HEK293 (cell line): ENCODE results near the gene SENP2.

ENCODE experiments used
- CTCF ChIA-PET: fragments of 350-600 bp; formaldehyde crosslinking; extraction: SDS; loops from one replicate; lab custom pipeline; 2021; ENCODE audit warnings: antibody characterized with exemption; lab: Yijun Ruan, JAX
- POLR2A ChIA-PET: fragments of 300-600 bp; formaldehyde crosslinking; extraction: SDS; loops from one replicate; lab custom pipeline; 2020; ENCODE audit warnings: antibody characterized with exemption, inconsistent platforms; lab: Yijun Ruan, JAX
- H3K27ac ChIP-seq: fragments of 200-500 bp; sonication (Bioruptor generic); 2 replicates; pipeline ENCODE4 v1.5.1; 2014; ENCODE audit warnings: low read depth, low read length, control low read depth, inconsistent platforms; ENCODE audit errors: extremely low read depth
- H3K36me3 ChIP-seq, 2 experiments: fragments of 200-500 bp in 1 of 2; sonication (Bioruptor generic) in 1 of 2; 1 replicate in 1 of 2; 2 replicates in 1 of 2; pipeline ENCODE4 v1.5.1; 2014 to 2017; ENCODE audit warnings: inconsistent platforms in 2 of 2, low read length in 2 of 2; ENCODE audit not compliant: control insufficient read depth in 2 of 2, insufficient read depth in 1 of 2
- H3K4me1 ChIP-seq: fragments of 200-500 bp; sonication (Bioruptor generic); 2 replicates; pipeline ENCODE4 v1.5.1; 2014; ENCODE audit warnings: mild to moderate bottlenecking, low read length, inconsistent platforms; ENCODE audit not compliant: control insufficient read depth, insufficient read depth
- H3K4me3 ChIP-seq: 2 replicates; pipeline ENCODE4 v1.5.1; 2011; ENCODE audit warnings: low read depth, mild to moderate bottlenecking, control low read depth, low read length, moderate library complexity
- H3K9me3 ChIP-seq: fragments of 200-500 bp; sonication (Bioruptor generic); 2 replicates; pipeline ENCODE4 v1.5.1; 2014; ENCODE audit warnings: low read depth, low read length, inconsistent platforms; ENCODE audit not compliant: control insufficient read depth, insufficient read depth
- ELK4 ChIP-seq: IDR thresholded peaks from 2 replicates; pipeline ENCODE4 v1.6.1; 2011; ENCODE audit warnings: mild to moderate bottlenecking, low read depth, low read length, borderline replicate concordance
- HOXA7 ChIP-seq: sonication (generic); formaldehyde crosslinking; IDR thresholded peaks from 2 replicates; pipeline ENCODE4 v1.8.1; 2022; ENCODE audit warnings: missing genetic modification reagents, borderline replicate concordance
- SCRT2 ChIP-seq: fragments of 450-650 bp; formaldehyde crosslinking; IDR thresholded peaks from 2 replicates; pipeline ENCODE4 v1.5.1; 2016; ENCODE audit warnings: missing biosample characterization, missing genetic modification characterization
- ZBTB21 ChIP-seq: fragments of 450-650 bp; formaldehyde crosslinking; IDR thresholded peaks from 2 replicates; pipeline ENCODE4 v1.5.1; 2017; ENCODE audit warnings: missing biosample characterization, missing genetic modification characterization
- ZFHX2 ChIP-seq: fragments of 450-650 bp; formaldehyde crosslinking; conservative IDR thresholded peaks from 2 replicates; pipeline ENCODE4 v1.5.1; 2016; ENCODE audit warnings: missing biosample characterization, missing genetic modification characterization
- ZNF2 ChIP-seq: fragments of 450-650 bp; formaldehyde crosslinking; IDR thresholded peaks from 2 replicates; pipeline ENCODE4 v1.5.1; 2016; ENCODE audit warnings: missing biosample characterization, missing genetic modification characterization
- ZNF248 ChIP-seq: fragments of 450-650 bp; formaldehyde crosslinking; IDR thresholded peaks from 2 replicates; pipeline ENCODE4 v1.5.1; 2017; ENCODE audit warnings: missing biosample characterization, missing genetic modification characterization
- ZNF274 ChIP-seq, 2 experiments: fragments of 200-500 bp in 1 of 2; fragments of 450-650 bp in 1 of 2; sonication (Bioruptor generic) in 1 of 2; formaldehyde crosslinking in 1 of 2; IDR thresholded peaks; 2 replicates each; pipeline versions ENCODE4 v1.5.1 to v1.6.1; 2014 to 2016; ENCODE audit warnings: borderline replicate concordance in 1 of 2, inconsistent platforms in 1 of 2, low read length in 1 of 2, missing biosample characterization in 1 of 2, missing genetic modification characterization in 1 of 2
- ZNF280D ChIP-seq: fragments of 450-650 bp; formaldehyde crosslinking; IDR thresholded peaks from 2 replicates; pipeline ENCODE4 v1.5.1; 2016; ENCODE audit warnings: missing biosample characterization, missing genetic modification characterization
- ZNF292 ChIP-seq: fragments of 450-650 bp; formaldehyde crosslinking; IDR thresholded peaks from 2 replicates; pipeline ENCODE4 v1.5.1; 2016; ENCODE audit warnings: low read depth, missing biosample characterization, missing genetic modification characterization, borderline replicate concordance
- ZNF362 ChIP-seq: fragments of 450-650 bp; formaldehyde crosslinking; IDR thresholded peaks from 2 replicates; pipeline ENCODE4 v1.5.1; 2016; ENCODE audit warnings: missing biosample characterization, missing genetic modification characterization
- ZNF37A ChIP-seq: fragments of 450-650 bp; IDR thresholded peaks from 2 replicates; pipeline ENCODE4 v1.5.1; 2018; ENCODE audit warnings: missing biosample characterization, missing genetic modification characterization
- ZNF426 ChIP-seq: fragments of 450-650 bp; formaldehyde crosslinking; IDR thresholded peaks from 2 replicates; pipeline ENCODE4 v1.5.1; 2017; ENCODE audit warnings: missing biosample characterization, missing genetic modification characterization, mild to moderate bottlenecking, inconsistent platforms, moderate library complexity
- ZNF473 ChIP-seq: fragments of 450-650 bp; formaldehyde crosslinking; IDR thresholded peaks from 2 replicates; pipeline ENCODE4 v1.5.1; 2017; ENCODE audit warnings: missing biosample characterization, missing genetic modification characterization
- ZNF623 ChIP-seq: fragments of 450-650 bp; formaldehyde crosslinking; IDR thresholded peaks from 2 replicates; pipeline ENCODE4 v1.5.1; 2016; ENCODE audit warnings: missing biosample characterization, missing genetic modification characterization
- ZNF660 ChIP-seq: fragments of 450-650 bp; IDR thresholded peaks from 2 replicates; pipeline ENCODE4 v1.5.1; 2018; ENCODE audit warnings: missing biosample characterization, mild to moderate bottlenecking, missing genetic modification characterization
- ZSCAN16 ChIP-seq: fragments of 450-650 bp; formaldehyde crosslinking; IDR thresholded peaks from 2 replicates; pipeline ENCODE4 v1.5.1; 2016; ENCODE audit warnings: missing biosample characterization, missing genetic modification characterization
- ZSCAN23 ChIP-seq: fragments of 450-650 bp; formaldehyde crosslinking; IDR thresholded peaks from 2 replicates; pipeline ENCODE4 v1.5.1; 2016; ENCODE audit warnings: missing biosample characterization, missing genetic modification characterization
- ZXDB ChIP-seq: fragments of 450-650 bp; formaldehyde crosslinking; IDR thresholded peaks from 2 replicates; pipeline ENCODE4 v1.5.1; 2016; ENCODE audit warnings: missing biosample characterization, missing genetic modification characterization

The SENP2 gene

GRCh38 chr3:185655426-185656320 is 69.6 kb downstream of the SENP2 start (continued):
- TF ChIP-seq ZNF280D (tag by site-specific recombination) (no peak), ZSCAN16 (tag by site-specific recombination) (no peak), ELK4 (no peak)

GRCh38 chr3:185656321-185656840 is 70.3 kb downstream of the SENP2 start:
- Histone ChIP-seq H3K9me3 (no peaks in the 10 kb centered on the region), H3K4me3 (no peak overlapping the region), H3K36me3 (peaks cover 0 to 77% of the 10 kb centered on the region in 2 experiments; a peak in 2 of 3 replicates), H3K4me1 (no peaks in the 10 kb centered on the region), H3K27ac (no peak overlapping the region)
- ChIA-PET CTCF (interaction anchor here (0.7 kb wide), 1 partner anchor 604 kb away, joined by 5 read pairs; no protein-coding TSS in a partner anchor), POLR2A (no interaction called here)
- TF ChIP-seq ZNF623 (tag by site-specific recombination): no peak
- TF ChIP-seq ZNF37A: no peak
- no peak for TF ChIP-seq ZNF362 (tag by site-specific recombination)
- no peak for TF ChIP-seq HOXA7 (CRISPR knock-in tag)
- no peak for TF ChIP-seq ZBTB21
- no peak for TF ChIP-seq ZNF660
- no peak for TF ChIP-seq ZFHX2 (tag by site-specific recombination)
- no peak for TF ChIP-seq ZNF292 (tag by site-specific recombination)
- TF ChIP-seq ZNF248 (tag by site-specific recombination): no peak
- no peak for TF ChIP-seq ZNF2 (tag by site-specific recombination)
- no peak for TF ChIP-seq ZNF473 (tag by site-specific recombination)
- TF ChIP-seq ZNF426 (tag by site-specific recombination): no peak

- Histone ChIP-seq H3K36me3 (peaks cover 0 to 69% of the 10 kb centered on the region in 2 experiments; a peak in 2 of 3 replicates), H3K4me1 (no peaks in the 10 kb centered on the region)
Measured at GRCh38 chr3:185657211-185657610, 71.1 kb downstream of the SENP2 start.

More at GRCh38 chr3:185657211-185657610, 71.1 kb downstream of the SENP2 start:
- no peaks in the 10 kb centered on the region for H3K9me3 ChIP-seq
- POLR2A ChIA-PET: no interaction called here
- no peak overlapping the region for H3K27ac ChIP-seq
- CTCF ChIA-PET: no interaction called here
- peak; percentile 40; the same call in 1 of the 2 replicates for TF ChIP-seq SCRT2 (tag by site-specific recombination)
- no peak for TF ChIP-seq ZXDB (tag by site-specific recombination)
- TF ChIP-seq ZNF274 (IDR thresholded peaks at IDR 0.05; ENCODE audit: low read length): no peak
- TF ChIP-seq ZNF274 (tag by site-specific recombination; IDR thresholded peaks at IDR 0.05; ENCODE audit: borderline replicate concordance): no peak
- no peak for TF ChIP-seq ZSCAN23 (tag by site-specific recombination)
- H3K4me3 ChIP-seq: no peak overlapping the region
